Erythroblast (primary cell): ENCODE measurements around the gene SETD3.

Experiments used
- GATA1 ChIP-seq: IDR thresholded peaks from 2 replicates; pipeline ENCODE4 v1.6.1; 2011; ENCODE audit warnings: low read depth, mild to moderate bottlenecking, control low read depth, low read length, moderate library complexity
- POLR2A ChIP-seq: IDR thresholded peaks from 2 replicates; pipeline ENCODE4 v1.6.1; 2011; ENCODE audit warnings: mild to moderate bottlenecking, low read length

DNA sequence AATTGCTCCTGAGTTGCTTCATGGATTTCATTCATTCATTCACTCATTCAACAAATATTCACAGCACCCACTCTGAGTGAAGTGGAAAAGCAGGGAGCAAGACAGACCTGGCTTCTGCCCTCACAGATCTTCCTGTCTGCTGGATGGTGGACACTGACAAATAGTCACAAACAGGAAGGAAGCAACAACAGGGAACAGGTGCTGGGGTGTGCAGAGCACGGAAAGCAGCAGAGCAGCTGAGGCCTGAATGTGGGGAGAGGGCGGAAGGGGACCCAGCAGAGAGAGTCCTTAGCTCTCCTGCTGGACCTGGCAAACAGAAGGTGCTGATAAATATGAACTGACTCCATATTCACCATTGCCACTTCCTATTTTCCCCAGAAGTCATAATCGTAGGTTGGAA lies 54.4 kb downstream of the SETD3 start:
- no peak for TF ChIP-seq POLR2A
- no peak for TF ChIP-seq GATA1
